PC-3 (cell line): ENCODE measurements around the gene ATP8A1. TPM values are rescaled to one million over a fixed set of nuclear protein-coding genes. Genes with fewer than 3 reads are reported as not detected.

Experiments used
- ATAC-seq: fragments of 200-7000 bp; cut with Tn5 transposase; 2 replicates; pipeline ENCODE4 v1.9.1; 2020; ENCODE audit warnings: mild to moderate bottlenecking, moderate library complexity
- BruUV-seq: library from RNA; stranded (reverse); fragments of 400-500 nt; replicated peaks from 2 replicates; lab custom pipeline; 2021; lab: Mats Ljungman, UMichigan
- CTCF ChIA-PET: fragments of 300-600 bp; sonication (Branson Sonifier 250); formaldehyde crosslinking; loops from one replicate; lab custom pipeline; 2022; ENCODE audit warnings: antibody characterized with exemption; lab: Charles Lee
- POLR2A ChIA-PET: fragments of 300-600 bp; sonication (Branson Sonifier 250); formaldehyde crosslinking; loops from one replicate; lab custom pipeline; 2022; ENCODE audit warnings: antibody characterized with exemption; ENCODE audit not compliant: unreplicated experiment; lab: Charles Lee
- DNase-seq: peaks from one replicate; pipeline ENCODE4 v3.0.0-alpha.2; 2015
- H2AFZ ChIP-seq: fragments of 300-600 bp; sonication (generic); 2 replicates; pipeline ENCODE4 v1.6.0; 2016; ENCODE audit warnings: antibody characterized with exemption, low read length
- H3F3A ChIP-seq: fragments of 300-600 bp; sonication (generic); one replicate; pipeline ENCODE4 v1.6.0; 2017; ENCODE audit warnings: antibody characterized with exemption, low read length, control low read depth, mild to moderate bottlenecking; ENCODE audit not compliant: unreplicated experiment
- H3K27ac ChIP-seq: fragments of 300-600 bp; sonication (generic); 2 replicates; pipeline ENCODE4 v1.5.1; 2016; ENCODE audit warnings: mild to moderate bottlenecking, low read length
- H3K27me3 ChIP-seq: fragments of 300-600 bp; sonication (generic); 2 replicates; pipeline ENCODE4 v1.6.1; 2016; ENCODE audit warnings: low read length, mixed read lengths
- H3K36me3 ChIP-seq: fragments of 300-600 bp; sonication (generic); 2 replicates; pipeline ENCODE4 v1.6.1; 2016; ENCODE audit warnings: low read depth, mixed run types, low read length, mixed read lengths
- H3K4me1 ChIP-seq: fragments of 300-600 bp; sonication (generic); 2 replicates; pipeline ENCODE4 v1.5.1; 2016; ENCODE audit warnings: low read length; ENCODE audit not compliant: insufficient read depth
- H3K4me2 ChIP-seq: fragments of 300-600 bp; sonication (generic); 2 replicates; pipeline ENCODE4 v1.6.0; 2016; ENCODE audit warnings: low read length
- H3K4me3 ChIP-seq: fragments of 300-600 bp; sonication (generic); 2 replicates; pipeline ENCODE4 v1.5.1; 2016; ENCODE audit warnings: mild to moderate bottlenecking, low read length, mixed read lengths
- H3K79me2 ChIP-seq: fragments of 300-600 bp; sonication (generic); 2 replicates; pipeline ENCODE4 v1.6.1; 2017; ENCODE audit warnings: low read length, mixed read lengths
- H3K9ac ChIP-seq: fragments of 300-600 bp; sonication (generic); 2 replicates; pipeline ENCODE4 v1.6.0; 2016; ENCODE audit warnings: mild to moderate bottlenecking, low read length
- H3K9me2 ChIP-seq: fragments of 300-600 bp; sonication (generic); replicated peaks from 2 replicates; pipeline ENCODE4 v1.6.1; 2016; ENCODE audit warnings: mixed run types, low read length, mixed read lengths
- H3K9me3 ChIP-seq: fragments of 300-600 bp; sonication (generic); 2 replicates; pipeline ENCODE4 v1.6.1; 2016; ENCODE audit warnings: low read length, mixed read lengths
- H4K20me1 ChIP-seq: fragments of 300-600 bp; sonication (generic); 2 replicates; pipeline ENCODE4 v1.6.1; 2016; ENCODE audit warnings: low read length, mixed read lengths
- EZH2 ChIP-seq: fragments of 300-600 bp; sonication (generic); IDR thresholded peaks from one replicate; pipeline ENCODE4 v1.6.1; 2017; ENCODE audit warnings: antibody characterized with exemption, mild to moderate bottlenecking, low read length; ENCODE audit not compliant: unreplicated experiment
- EZH2phosphoT487 ChIP-seq: fragments of 300-600 bp; sonication (generic); IDR thresholded peaks from 2 replicates; pipeline ENCODE4 v1.6.1; 2018; ENCODE audit warnings: mild to moderate bottlenecking, antibody characterized with exemption, low read length, borderline replicate concordance
- intact Hi-C: fragments of 100-400 bp; cut with micrococcal nuclease; formaldehyde crosslinking; loops from 2 replicates; pipeline ENCODE4 v1.9.0; 2023
- total RNA-seq: library from RNA; depleted of rRNA; stranded (reverse); fragments of >200 nt; gene quantifications from 2 replicates; pipeline ENCODE4 v1.2.3, GENCODE V29; 2014
- TF ChIP-seq, protein P1 (sequence below): fragments of 300-600 bp; sonication (generic); conservative IDR thresholded peaks from 2 replicates; pipeline ENCODE4 v1.5.1; 2017; ENCODE audit warnings: antibody characterized with exemption, low read depth, mild to moderate bottlenecking, low read length

The ATP8A1 gene
- total RNA-seq, 1 experiment from 2014 or later, result 3.9 TPM

DNA sequence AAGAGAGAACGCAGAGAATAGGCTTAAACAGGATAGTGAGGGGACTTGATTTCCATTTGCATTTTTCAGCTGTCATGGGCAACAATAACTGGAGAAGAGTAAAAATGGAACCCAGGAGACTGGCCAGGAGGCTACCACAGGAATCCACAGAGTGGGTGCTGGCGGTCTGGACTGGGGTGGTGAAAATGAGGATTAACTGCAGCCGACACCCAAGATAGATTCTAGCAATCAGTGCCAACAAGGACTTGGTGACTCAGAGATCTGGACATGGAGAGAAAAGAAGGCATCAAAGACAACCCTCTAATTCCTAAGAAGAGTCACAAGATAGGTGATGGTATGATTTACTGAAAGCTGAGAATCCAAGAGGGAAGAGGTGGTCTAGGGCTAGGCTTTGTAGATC is 102.8 kb downstream of the ATP8A1 start:
- no peak for TF ChIP-seq EZH2phosphoT487
- TF ChIP-seq EZH2, result no peak
- TF ChIP-seq, protein P1, sequence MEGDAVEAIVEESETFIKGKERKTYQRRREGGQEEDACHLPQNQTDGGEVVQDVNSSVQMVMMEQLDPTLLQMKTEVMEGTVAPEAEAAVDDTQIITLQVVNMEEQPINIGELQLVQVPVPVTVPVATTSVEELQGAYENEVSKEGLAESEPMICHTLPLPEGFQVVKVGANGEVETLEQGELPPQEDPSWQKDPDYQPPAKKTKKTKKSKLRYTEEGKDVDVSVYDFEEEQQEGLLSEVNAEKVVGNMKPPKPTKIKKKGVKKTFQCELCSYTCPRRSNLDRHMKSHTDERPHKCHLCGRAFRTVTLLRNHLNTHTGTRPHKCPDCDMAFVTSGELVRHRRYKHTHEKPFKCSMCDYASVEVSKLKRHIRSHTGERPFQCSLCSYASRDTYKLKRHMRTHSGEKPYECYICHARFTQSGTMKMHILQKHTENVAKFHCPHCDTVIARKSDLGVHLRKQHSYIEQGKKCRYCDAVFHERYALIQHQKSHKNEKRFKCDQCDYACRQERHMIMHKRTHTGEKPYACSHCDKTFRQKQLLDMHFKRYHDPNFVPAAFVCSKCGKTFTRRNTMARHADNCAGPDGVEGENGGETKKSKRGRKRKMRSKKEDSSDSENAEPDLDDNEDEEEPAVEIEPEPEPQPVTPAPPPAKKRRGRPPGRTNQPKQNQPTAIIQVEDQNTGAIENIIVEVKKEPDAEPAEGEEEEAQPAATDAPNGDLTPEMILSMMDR, result no peak
- no peaks in the 10 kb centered on the region for H3K9me2 ChIP-seq
- H3K9me3 ChIP-seq, result no peaks in the 10 kb centered on the region
- no peak overlapping the region for H3K4me2 ChIP-seq
- no peaks in the 10 kb centered on the region for H3F3A ChIP-seq
- H3K79me2 ChIP-seq, result no peaks in the 10 kb centered on the region
- H4K20me1 ChIP-seq, result no peaks in the 10 kb centered on the region
- H3K36me3 ChIP-seq, result no peaks in the 10 kb centered on the region
- no peak for DNase-seq
- no peak overlapping the region for H3K9ac ChIP-seq
- peaks cover 9% of the 10 kb centered on the region; the same call in 1 of the 2 replicates for H3K4me1 ChIP-seq
- BruUV-seq, result no TSS peak
- H2AFZ ChIP-seq, result no peak overlapping the region
- POLR2A ChIA-PET, result no interaction called here
- CTCF ChIA-PET, result no interaction called here
- H3K27ac ChIP-seq, result no peak overlapping the region
- H3K27me3 ChIP-seq, result no peaks in the 10 kb centered on the region
- no peak overlapping the region for H3K4me3 ChIP-seq
- intact Hi-C loops, result no loop called here
- no peak for ATAC-seq

DNA sequence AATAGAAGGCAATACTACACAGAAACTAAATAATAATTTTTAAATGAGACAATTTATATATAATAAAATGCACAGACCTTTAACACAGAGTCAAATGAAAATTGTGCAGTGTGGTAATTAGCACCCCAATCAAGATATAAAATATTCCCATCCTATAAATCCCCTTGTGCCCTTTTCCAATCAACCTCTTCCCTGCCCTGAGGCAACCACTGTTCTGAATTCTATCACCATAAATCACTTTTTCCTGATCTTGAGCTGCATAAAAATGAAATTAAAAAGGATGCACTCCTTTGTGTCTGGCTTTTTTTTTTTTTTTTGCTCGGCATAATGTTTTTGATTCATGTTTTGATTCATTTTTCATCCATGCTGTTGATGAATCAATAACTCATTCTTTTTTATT is 107.0 kb downstream of the ATP8A1 start:
- Histone ChIP-seq H4K20me1 (no peaks in the 10 kb centered on the region), H3K27me3 (no peaks in the 10 kb centered on the region), H2AFZ (no peak overlapping the region), H3K9ac (no peak overlapping the region), H3K9me2 (no peaks in the 10 kb centered on the region), H3K4me2 (no peak overlapping the region), H3K4me1 (no peaks in the 10 kb centered on the region), H3K36me3 (no peaks in the 10 kb centered on the region), H3K9me3 (no peaks in the 10 kb centered on the region), H3K79me2 (no peaks in the 10 kb centered on the region), H3K4me3 (no peak overlapping the region), H3K27ac (no peak overlapping the region), H3F3A (no peaks in the 10 kb centered on the region)
- TF ChIP-seq EZH2phosphoT487, result no peak
- no peak for TF ChIP-seq EZH2
- TF ChIP-seq, protein P1, result no peak
- ChIA-PET CTCF (no interaction called here), POLR2A (no interaction called here)
- intact Hi-C loops, result no loop called here
- no TSS peak for BruUV-seq
- DNase-seq (no peak), ATAC-seq (no peak)

DNA sequence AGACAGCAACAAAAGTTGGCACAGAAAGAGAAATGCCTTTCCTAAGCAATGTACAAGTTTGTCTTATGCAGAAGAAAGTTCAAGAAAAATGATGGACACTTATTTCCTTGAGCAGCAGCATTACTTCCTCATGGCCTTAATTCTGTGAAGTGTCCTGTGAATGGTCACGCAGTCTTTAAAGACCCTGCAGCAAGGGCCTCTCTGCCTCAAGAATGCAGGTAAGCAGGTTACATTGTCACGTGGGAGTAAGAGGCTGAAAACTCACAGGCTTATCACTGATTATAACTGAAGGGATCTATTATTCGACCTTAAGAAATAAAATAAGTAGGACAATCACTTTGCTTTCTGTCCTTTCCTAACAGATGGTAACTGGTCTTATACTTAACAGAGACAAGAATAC is 109.1 kb downstream of the ATP8A1 start:
- Histone ChIP-seq H4K20me1 (no peaks in the 10 kb centered on the region), H3K36me3 (no peaks in the 10 kb centered on the region), H3K79me2 (no peaks in the 10 kb centered on the region), H3K9me3 (no peaks in the 10 kb centered on the region), H3F3A (no peaks in the 10 kb centered on the region), H3K9me2 (no peaks in the 10 kb centered on the region), H3K4me1 (no peaks in the 10 kb centered on the region), H3K9ac (no peak overlapping the region), H3K27me3 (no peaks in the 10 kb centered on the region), H3K4me3 (no peak overlapping the region), H3K4me2 (no peak overlapping the region), H2AFZ (no peak overlapping the region), H3K27ac (no peak overlapping the region)
- POLR2A ChIA-PET, result no interaction called here
- no peak for TF ChIP-seq EZH2phosphoT487
- no peak for TF ChIP-seq EZH2
- TF ChIP-seq, protein P1, result no peak
- no TSS peak for BruUV-seq
- CTCF ChIA-PET, result no interaction called here
- DNase-seq (no peak), ATAC-seq (no peak)
- intact Hi-C loops, result no loop called here
